Posterior vena cava (tissue), 2 donors: ENCODE results near the gene PHC1. TPM values are rescaled to one million over a fixed set of nuclear protein-coding genes. Genes with fewer than 3 reads are reported as not detected.
A peak's percentile ranks its signal among the peaks of the same experiment; 100 is the strongest.

Source experiments
- DNase-seq: peaks from one replicate; pipeline ENCODE4 v3.0.0-alpha.2; 2020; ENCODE audit warnings: low spot score
- intact Hi-C, 2 donors: fragments of 100-400 bp; cut with DNase I; formaldehyde crosslinking; loops; one replicate each; pipeline versions ENCODE4 v1.14.1 to v1.14.2; 2022 to 2023
- total RNA-seq, 2 donors: library from RNA; stranded (reverse); fragmentation: NEBNext Ultra II Directional; extraction: Animal tissue kit (Norgen Biotek cat#: 25700); gene quantifications; one replicate each; pipeline ENCODE4 v1.2.1, GENCODE V29; 2021
- donor health status: DM: yes; HTN: yes; CAD: no.
- donor health status: DM: yes; HTN: yes; CAD: no.

The PHC1 gene
- total RNA-seq, 2 donors from 2014 or later, result 31.1 to 36.6 TPM

DNA sequence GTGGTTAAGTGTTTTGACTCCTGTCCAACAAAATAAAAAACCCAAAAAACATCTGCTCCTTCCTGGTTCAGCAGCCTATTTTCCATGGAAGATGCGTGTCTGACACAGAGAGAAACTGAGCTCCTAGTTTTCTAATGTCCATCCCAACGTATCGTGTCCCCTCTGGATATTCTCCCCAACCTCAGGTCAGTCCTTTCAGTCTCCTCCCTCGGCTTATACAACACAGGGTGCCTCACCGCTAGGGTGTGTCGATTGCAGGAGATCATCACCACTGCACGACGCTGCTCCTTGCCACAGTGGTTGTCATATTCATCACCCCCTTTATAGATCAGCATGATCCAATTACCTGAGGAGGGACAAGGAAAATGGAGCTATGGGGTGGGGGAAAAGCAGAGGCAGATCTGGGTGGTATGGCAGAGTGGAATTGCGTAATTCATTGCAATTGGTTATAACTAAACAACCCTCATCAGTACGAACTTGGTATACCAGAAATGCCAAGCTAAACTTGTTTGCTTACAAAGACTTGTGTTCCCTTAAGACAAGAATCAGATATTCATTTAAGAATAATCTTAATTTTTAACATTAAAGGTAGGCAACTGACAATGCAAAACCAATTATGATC lies 29.4 kb downstream of the PHC1 start:
- intact Hi-C loops, result no loop called here
- DNase-seq, result no peak

DNA sequence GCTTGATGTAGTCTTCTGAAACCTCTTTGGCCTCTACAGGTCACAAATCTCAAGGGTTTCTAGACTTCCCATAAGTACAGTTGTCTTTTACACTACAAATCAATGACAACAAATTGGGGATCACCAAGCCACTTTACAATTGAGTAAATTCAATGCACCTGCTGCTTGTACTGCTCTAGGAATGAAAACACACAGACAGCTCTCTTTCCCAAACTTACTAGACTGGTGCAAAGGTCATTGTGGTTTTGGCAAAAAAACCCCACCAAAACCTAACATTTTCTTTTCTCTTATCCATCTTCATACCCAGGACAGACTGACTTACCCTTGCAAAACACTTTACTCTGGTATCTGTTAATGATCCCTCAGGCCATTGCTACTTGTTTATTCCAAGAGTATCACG lies 32.4 kb downstream of the PHC1 start:
- intact Hi-C loops, result no loop called here

DNA sequence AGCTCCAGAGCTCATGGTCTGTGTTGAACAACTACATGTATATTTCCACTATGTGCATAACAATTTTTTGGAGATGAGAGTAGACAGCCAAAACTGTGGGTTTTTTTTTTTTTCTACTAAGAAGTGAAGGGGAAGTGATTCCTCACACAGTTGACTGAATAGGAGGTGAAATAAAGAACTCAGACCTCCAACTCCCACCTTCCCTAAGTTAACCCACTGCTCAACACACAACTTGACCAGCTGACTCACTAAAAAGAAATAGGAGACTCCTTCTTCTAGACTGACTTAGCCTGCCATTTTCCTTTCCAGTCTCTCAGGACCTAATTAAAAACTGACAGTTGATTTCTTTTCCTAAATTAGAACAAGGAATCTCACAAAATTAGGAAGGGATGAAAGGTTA lies 33.4 kb downstream of the PHC1 start:
- no peak for DNase-seq
- intact Hi-C loops, result no loop called here

More for the DNA sequence above, 32.4 kb downstream of the PHC1 start:
- DNase-seq, result no peak

DNA sequence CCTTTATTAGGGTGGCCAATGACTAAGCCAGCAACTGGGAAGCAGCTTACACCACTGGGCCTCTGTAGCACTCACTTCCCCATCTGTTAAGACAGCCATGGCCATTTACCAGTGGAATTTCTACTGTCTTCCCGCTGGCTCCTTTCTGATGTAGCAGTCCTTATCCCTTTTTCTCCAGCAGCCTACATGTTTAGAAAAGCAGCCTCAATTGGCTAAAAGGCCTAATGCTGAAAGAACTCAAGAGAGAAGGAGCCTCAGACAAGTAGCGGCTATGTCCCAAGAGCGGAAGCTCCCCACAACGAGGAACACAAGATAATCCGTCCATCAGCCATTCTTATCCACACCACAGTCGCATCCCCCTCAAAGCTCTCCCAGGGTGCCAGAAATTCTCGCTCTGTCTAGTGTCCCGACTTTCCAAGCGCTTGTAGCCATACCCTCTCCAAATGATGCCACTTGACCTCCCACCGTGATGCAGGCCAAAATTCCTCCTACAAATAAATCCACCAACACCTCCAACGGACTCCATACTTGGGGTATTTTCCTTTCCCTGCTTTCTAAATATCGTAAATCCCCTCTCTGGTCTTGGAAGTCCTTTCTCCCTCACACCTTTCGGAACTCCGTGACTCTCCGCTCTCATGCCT lies 34.5 kb downstream of the PHC1 start:
- intact Hi-C loops, result no loop called here

DNA sequence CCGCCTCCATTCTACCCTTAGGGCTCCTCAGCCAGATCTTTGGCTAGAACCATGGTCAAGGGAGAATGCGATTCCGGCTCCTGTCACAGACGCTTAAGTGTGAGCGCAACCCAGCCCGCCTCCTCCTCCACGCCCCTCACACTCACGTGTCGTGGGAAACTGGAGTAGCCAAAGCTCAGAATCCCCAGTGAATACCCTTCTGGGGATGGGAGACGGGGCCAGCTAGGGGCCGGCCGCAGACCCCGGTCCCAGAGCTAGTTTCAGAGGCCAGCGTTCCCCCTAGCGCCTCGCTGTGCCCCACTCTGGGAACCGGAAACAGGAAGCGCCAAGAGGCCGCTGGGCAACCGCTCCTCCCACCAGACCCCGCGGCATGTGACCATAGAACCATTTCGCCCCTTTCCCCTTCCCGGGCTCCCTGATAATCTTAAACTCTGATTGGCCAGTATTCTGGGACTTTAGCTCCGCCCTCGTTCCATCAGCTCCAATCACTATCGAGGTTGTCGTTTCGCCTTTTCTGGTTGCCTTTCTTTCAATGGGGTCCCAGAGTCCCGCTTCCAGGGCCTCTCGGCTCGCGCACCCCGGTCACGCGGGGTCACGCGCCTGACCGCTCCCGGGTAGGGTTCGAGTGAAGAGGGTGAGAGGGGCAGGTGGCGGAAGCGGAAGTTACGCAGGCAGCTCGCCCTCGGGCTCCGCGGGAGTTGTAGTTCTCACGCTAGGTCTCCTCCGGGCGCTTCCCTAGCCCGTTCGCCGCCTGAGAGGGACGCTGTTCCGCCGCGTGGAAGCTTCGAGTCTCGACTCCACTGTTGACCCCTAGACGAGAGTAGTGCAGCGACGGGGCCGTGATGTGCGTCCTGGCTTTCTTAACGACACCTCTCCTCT lies 35.3 kb downstream of the PHC1 start, which contains the start of gene M6PR:
Gene M6PR, minus strand, starts transcription at position 304 of the 879 bp plus-strand sequence. CDS start 3,241 bp downstream, outside the sequence.
- intact Hi-C loops, result loop anchor here in 1 of 2 donors (10.0 kb wide), 1 partner anchor 85 kb away; no protein-coding TSS in a partner anchor
- DNase-seq, result peak; percentile 98

More for the DNA sequence above, 34.5 kb downstream of the PHC1 start:
- no peak for DNase-seq

DNA sequence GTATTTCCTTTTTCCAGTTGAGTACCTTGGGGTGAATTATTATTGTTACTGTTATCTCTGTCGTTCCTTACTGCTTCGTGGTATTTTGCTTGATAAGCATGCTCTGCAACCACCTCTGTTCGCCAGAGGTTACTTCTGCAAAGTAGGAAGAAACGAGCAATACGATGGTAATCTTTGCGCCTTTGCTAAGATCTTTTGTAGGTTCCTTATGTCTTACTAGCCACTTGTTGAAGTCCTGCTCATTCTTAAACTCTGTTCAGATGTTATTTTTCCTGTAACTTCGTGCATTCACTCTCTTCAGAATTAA lies 35.9 kb downstream of the PHC1 start:
- no peak for DNase-seq
- intact Hi-C loops, result loop anchor here in 1 of 2 donors (10.0 kb wide), 1 partner anchor 85 kb away; no protein-coding TSS in a partner anchor

DNA sequence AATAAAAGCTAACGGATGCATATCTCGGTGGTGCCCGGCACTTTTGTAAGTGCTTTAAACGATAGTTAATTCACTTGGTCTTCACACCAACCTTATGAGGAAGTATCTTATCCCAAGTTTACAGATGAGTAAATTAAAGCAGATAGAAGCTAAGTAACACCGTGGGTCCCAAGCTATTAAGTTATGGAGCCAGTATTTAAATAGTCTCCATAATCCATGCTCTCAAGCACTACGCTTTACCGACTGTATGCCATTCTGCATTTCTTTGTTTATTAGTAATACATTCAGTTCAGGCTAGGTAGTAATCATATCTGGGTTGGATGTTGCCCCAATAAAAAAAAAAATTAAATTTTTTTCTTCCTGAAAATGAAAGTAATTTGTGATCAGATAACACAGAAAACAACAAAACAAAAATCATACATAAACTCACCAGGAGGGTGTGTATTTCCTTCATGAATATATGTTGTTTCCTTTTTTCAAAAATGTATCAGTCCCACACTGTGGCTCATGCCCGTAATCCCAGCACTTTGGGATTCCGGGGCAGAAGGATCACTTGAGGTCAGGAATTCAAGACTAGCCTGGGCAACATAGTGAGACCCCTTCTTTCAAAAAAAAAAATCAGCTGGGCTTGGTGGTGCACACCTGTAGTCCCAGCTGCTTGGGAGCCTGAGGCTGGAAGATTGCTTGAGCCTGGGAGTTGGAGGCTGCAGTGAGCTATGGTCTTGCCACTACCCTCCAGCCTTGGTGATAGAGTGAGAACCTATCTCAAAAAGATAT lies 36.6 kb downstream of the PHC1 start:
- intact Hi-C loops, result loop anchor here in 1 of 2 donors (10.0 kb wide), 1 partner anchor 84 kb away; no protein-coding TSS in a partner anchor
- no peak for DNase-seq

DNA sequence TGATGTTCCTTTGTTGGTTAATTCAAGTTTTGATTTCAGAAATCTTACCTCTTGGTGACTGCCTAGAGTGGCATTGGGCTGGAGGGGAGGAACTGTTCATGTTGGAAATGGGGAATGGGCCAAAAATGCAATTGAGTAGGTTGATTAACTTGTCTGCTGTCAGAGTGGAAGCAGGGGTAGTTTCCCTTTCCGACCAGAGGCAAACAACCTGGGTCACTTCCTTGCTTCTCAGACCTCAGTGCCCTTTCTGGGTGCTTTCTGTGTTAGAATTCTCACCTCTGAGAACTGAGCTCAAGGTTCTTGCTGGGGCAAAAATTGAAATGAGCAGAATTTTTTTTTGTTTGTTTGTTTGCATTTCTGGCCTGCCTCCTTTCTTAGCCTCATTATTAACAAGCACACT lies 37.4 kb downstream of the PHC1 start:
- no peak for DNase-seq
- intact Hi-C loops, result loop anchor here in 1 of 2 donors (10.0 kb wide), 1 partner anchor 83 kb away; no protein-coding TSS in a partner anchor

DNA sequence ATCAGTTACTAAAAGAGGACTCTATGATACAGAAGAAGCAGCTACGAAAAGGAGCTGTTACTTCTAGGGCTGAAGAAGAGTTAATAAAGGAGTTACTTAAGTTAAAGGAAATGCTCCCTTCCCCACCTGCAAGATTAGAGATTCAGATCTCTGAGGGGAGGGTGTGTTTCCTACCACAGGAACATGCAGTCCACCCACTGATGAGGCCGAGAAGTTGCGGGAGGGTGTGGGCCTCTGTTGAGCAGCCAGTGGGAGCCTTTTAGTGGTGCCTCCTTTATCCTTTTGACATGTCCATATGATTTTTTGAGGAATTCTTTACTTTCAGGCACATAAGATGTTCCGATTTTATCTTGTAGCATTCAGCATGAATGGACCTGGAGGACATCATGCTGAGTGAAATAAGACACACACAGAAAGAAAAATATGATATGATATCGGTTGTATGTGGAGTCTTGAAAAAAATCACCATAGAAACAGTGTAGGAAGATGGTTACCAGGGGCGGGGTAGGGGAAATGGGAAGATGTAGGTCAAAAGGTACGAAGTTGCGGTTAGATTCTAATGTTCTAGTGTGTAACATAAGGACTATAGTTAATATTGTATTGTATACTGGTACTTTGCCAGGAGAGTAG lies 39.6 kb downstream of the PHC1 start:
- DNase-seq, result no peak
- intact Hi-C loops, result loop anchor here in 1 of 2 donors (10.0 kb wide), 1 partner anchor 81 kb away; no protein-coding TSS in a partner anchor

DNA sequence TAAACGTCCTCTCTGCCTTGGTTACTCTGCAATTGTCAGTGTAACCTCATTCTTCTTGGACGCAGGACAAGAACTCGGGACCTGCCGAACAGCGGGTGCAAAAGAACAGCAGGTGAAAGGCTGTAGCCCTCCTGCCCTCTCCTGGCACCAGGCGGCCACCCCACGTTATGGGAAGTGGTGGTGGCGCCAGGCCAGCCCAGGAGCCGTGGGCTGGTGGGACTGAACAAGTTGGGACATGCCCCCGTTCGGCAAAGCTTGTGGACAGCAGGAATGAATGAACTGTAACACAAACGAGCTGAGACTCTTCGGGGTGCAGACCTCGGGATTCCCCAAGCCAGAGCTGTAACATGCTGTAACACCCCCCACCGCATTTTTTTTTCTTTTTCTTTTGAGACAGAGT lies 41.8 kb downstream of the PHC1 start:
- no peak for DNase-seq
- intact Hi-C loops, result loop anchor here in 1 of 2 donors (10.0 kb wide), 1 partner anchor 79 kb away; no protein-coding TSS in a partner anchor

DNA sequence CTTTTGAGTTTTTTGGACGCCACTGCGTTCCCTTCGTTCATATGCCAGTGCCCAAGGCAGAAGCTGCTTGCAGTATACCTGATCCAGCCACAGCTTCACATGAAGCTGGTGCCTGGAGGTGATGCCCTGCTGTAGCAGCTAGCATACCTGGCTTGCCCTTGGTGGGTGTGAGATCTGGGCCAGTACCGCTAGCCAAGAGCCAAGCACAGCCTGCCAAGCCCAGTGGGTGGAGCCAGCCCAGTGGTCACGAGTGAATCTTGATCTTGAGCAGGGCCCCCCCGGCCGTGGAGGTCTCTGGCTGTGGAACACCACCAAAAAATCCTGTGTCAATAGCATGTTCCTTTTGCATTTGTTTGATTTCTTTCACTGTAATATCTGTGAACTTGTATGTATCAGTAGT lies 42.5 kb downstream of the PHC1 start:
- DNase-seq, result no peak
- intact Hi-C loops, result loop anchor here in 1 of 2 donors (10.0 kb wide), 1 partner anchor 78 kb away; no protein-coding TSS in a partner anchor

DNA sequence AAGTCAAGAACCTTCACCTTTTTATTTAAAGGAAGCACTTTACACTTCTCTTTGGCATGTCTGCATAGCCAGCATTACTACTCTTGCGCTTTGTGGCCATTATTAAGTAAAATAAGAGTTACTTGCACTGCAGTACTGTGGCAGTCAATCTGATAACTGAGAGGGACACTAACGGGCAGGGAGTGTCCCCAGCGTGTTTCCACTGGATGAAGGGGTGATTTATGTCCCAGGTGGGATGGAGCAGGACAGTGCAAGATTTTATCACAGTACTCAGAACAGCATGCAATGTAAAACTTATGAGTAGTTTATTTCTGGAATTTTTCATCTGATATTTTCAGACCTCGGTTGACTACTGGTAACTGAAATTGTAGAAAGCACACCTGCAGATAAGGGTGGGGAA lies 43.3 kb downstream of the PHC1 start:
- no peak for DNase-seq
- intact Hi-C loops, result loop anchor here in 1 of 2 donors (10.0 kb wide), 1 partner anchor 77 kb away; no protein-coding TSS in a partner anchor

DNA sequence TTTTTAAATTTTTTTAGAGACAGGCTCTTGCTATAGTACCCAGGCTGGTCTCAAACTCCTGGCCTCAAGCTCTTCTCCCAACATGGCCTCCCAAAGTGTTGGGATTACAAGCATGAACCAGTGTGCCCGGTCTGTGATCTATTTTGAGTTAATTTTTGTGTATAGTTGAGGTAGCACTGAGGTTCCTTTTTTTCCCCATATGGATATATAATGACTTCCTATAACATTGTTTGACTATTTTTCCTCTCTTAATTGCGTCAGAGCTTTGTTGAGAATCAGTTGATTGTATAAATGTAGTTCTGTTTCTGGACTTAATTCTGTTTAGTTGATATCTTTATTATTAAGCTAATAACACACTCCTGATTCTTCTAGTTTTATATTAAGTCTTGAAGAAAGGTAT lies 43.8 kb downstream of the PHC1 start:
- intact Hi-C loops, result loop anchor here in 1 of 2 donors (10.0 kb wide), 1 partner anchor 77 kb away; no protein-coding TSS in a partner anchor
- no peak for DNase-seq

DNA sequence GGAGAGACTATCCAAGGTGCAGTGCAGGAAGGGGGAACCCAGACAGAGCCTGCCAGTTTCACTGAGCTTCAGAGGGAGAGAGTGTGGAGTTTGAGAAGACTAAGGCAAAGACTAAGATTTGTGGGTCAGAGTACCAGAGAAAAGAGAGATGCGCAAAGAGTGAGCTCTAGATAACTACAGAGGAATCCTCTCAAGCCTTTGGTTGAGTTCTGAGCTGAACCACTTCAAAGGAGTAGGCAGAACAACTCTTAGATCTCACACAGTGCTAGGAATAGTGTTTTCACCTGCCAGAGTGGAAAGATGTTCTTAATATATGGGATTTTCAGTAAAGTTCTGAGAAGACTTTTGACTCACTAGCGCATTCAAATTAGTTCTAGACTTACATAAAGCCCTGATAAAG lies 45.9 kb downstream of the PHC1 start:
- intact Hi-C loops, result no loop called here
- no peak for DNase-seq

DNA sequence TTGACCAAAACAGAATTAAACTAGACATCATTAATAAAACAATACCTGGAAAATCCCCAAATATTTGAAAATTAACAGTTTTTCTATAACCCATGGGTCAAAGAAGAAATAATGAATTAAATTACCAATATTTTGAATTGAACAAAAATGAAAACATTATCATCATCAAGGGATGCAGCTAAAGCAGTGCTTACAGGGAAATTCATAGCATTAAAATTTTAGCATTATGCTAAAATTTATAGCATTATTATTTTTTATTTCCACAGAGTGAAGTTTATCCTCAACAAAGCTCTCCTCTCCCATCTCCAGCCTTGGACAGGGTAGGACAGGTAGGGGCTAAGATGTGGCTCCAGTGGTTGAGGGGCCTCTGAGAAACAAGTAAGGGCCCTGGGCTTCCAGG lies 54.5 kb downstream of the PHC1 start:
- DNase-seq, result no peak
- intact Hi-C loops, result no loop called here

DNA sequence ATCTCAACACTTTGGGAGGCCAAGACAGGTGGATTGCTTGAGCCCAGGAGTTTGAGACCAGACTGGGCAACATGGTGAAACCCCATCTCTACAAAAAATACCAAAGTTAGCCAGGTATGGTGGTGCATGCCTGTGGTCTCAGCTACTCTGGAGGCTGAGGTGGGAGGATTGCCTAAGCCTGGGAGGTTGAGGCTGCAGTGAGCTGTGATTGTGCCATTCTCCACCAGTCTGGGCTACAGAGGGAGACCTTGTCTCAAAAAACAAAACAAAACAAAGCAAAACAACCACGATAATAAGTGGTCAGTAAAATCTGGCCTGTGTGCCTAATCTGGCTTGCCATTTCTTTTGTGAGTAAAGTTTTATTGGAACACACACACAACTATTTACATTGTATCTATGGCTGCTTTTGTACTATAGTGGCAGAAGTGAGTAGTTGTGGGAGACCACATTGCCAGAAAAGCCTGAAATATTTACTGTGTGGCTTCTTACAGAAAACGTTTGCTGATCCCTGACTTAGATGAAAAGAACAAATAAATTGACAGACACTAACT lies 55.6 kb downstream of the PHC1 start:
- intact Hi-C loops, result no loop called here
- DNase-seq, result no peak

DNA sequence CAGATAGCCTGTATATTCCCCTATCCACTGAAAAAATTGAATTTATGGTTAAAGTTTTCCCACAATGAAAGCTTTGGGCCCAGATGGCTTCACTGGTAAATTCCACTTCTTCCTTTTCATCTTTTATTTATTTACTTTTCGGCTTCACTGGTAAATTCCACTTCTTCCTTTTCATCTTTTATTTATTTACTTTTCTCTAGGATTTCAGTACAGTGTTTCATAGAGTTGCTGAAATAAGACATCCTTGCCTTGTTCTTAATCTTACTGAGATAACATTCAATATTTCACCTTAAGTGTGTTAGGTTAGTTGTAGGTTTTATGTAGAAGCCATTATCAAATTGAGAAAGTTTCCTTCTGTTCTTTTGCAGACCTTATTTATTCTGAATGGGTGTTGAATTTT lies 56.1 kb downstream of the PHC1 start:
- no peak for DNase-seq
- intact Hi-C loops, result no loop called here

DNA sequence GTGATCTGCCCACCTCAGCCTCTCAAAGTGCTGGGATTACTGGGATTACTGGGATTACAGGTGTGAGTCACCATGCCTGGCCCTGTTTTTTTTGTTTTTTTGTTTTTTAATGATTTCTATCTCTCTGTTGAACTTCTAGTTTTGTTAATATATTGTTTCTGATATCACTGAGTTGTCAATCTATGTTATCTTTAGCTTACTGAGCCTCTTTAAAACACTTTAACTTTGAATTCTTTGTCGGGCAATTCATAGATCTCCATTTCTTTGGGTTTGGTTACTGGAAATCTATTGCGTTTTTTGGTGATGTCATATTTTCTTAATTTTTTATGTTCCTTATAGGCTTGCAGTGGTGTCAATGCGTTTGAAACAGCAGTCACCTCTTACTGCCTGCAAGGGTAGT lies 65.8 kb downstream of the PHC1 start:
- DNase-seq, result no peak
- intact Hi-C loops, result no loop called here
